Keratinocyte (primary cell): ENCODE measurements around the gene GRK6. TPM values are rescaled to one million over a fixed set of nuclear protein-coding genes. Genes with fewer than 3 reads are reported as not detected.

Source experiments
- DNase-seq: peaks from one replicate; pipeline ENCODE4 v3.0.0-alpha.2; 2011; ENCODE audit warnings: low read depth, missing footprints, low spot score
- FAIRE-seq: peaks from 2 replicates; lab custom pipeline; 2011; peaks lifted over from hg19 to GRCh38; lab: Jason Lieb, UNC
- H2AFZ ChIP-seq: 2 replicates; pipeline ENCODE4 v1.6.0; 2012; ENCODE audit warnings: low read length, control low read depth, inconsistent platforms; ENCODE audit not compliant: control insufficient read depth
- H3K27ac ChIP-seq: 2 replicates; pipeline ENCODE4 v1.5.1; 2011; ENCODE audit warnings: low read length; ENCODE audit not compliant: control insufficient read depth, insufficient read depth
- H3K27me3 ChIP-seq: 3 replicates; pipeline ENCODE4 v1.6.0; 2011; ENCODE audit warnings: low read length; ENCODE audit not compliant: control insufficient read depth, insufficient read depth; ENCODE audit errors: extremely low read depth
- H3K36me3 ChIP-seq, 2 experiments: 2 replicates in 1 of 2; 3 replicates in 1 of 2; pipeline ENCODE4 v1.5.1; 2011; ENCODE audit warnings: low read length in 2 of 2, mild to moderate bottlenecking in 1 of 2; ENCODE audit not compliant: control insufficient read depth in 2 of 2, insufficient read depth in 2 of 2; ENCODE audit errors: extremely low read depth in 1 of 2
- H3K4me1 ChIP-seq: 3 replicates; pipeline ENCODE4 v1.5.1; 2011; ENCODE audit warnings: low read length; ENCODE audit not compliant: control insufficient read depth, insufficient read depth; ENCODE audit errors: extremely low read depth
- H3K4me2 ChIP-seq: 3 replicates; pipeline ENCODE4 v1.6.0; 2011; ENCODE audit warnings: low read depth, low read length; ENCODE audit not compliant: control insufficient read depth, insufficient read depth; ENCODE audit errors: extremely low read depth
- H3K4me3 ChIP-seq, 3 experiments: fragments of 200-600 bp in 1 of 3; sonication (generic) in 1 of 3; 2 replicates in 2 of 3; 3 replicates in 1 of 3; pipeline ENCODE4 v1.5.1; 2011 to 2016; ENCODE audit warnings: low read length in 3 of 3, mild to moderate bottlenecking in 3 of 3, control low read depth in 2 of 3, inconsistent platforms in 1 of 3, low read depth in 1 of 3, mixed read lengths in 1 of 3, mixed run types in 1 of 3, moderate library complexity in 1 of 3; ENCODE audit not compliant: control insufficient read depth in 2 of 3, insufficient read depth in 2 of 3; ENCODE audit errors: extremely low read depth in 1 of 3
- H3K79me2 ChIP-seq: 2 replicates; pipeline ENCODE4 v1.6.0; 2012; ENCODE audit warnings: low read length; ENCODE audit not compliant: control insufficient read depth, insufficient read depth
- H3K9ac ChIP-seq: 3 replicates; pipeline ENCODE4 v1.6.0; 2011; ENCODE audit warnings: low read length; ENCODE audit not compliant: control insufficient read depth, insufficient read depth; ENCODE audit errors: extremely low read depth
- H3K9me1 ChIP-seq: 3 replicates; pipeline ENCODE4 v1.6.0; 2011; ENCODE audit warnings: low read length; ENCODE audit not compliant: control insufficient read depth, insufficient read depth; ENCODE audit errors: extremely low read depth
- H3K9me3 ChIP-seq: 2 replicates; pipeline ENCODE4 v1.5.1; 2012; ENCODE audit warnings: low read depth, low read length; ENCODE audit not compliant: control insufficient read depth
- H4K20me1 ChIP-seq: 3 replicates; pipeline ENCODE4 v1.6.0; 2011; ENCODE audit warnings: low read length; ENCODE audit not compliant: control insufficient read depth, insufficient read depth; ENCODE audit errors: extremely low read depth
- EZH2 ChIP-seq: IDR thresholded peaks from one replicate; pipeline ENCODE4 v1.6.1; 2012; ENCODE audit warnings: inconsistent platforms, mild to moderate bottlenecking, low read length, moderate library complexity
- dilution Hi-C: fragments of 300-500 bp; cut with MboI; formaldehyde crosslinking; loops from one replicate; pipeline ENCODE4 v1.7.0; 2020; ENCODE audit warnings: low sequenced_read_pairs; ENCODE audit not compliant: extremely low pct_ligation_motif_present
- polyA plus RNA-seq, 5 experiments: library from polyadenylated mRNA; depleted of rRNA in 3 of 5; stranded (reverse) in 3 of 5; stranded (forward) in 1 of 5; unstranded in 1 of 5; fragments of >200 nt; gene quantifications; 1 replicate in 1 of 5; 2 replicates in 3 of 5; 3 replicates in 1 of 5; pipeline versions ENCODE4 v1.2.1 to v1.2.3, GENCODE V29; 2011 to 2012; ENCODE audit warnings: missing spikeins in 2 of 5, low read depth in 1 of 5, low replicate concordance in 1 of 5
- TF ChIP-seq, protein P1 (sequence below), 3 experiments: IDR thresholded peaks in 1 of 3; conservative IDR thresholded peaks in 1 of 3; optimal IDR thresholded peaks in 1 of 3; 2 replicates in 2 of 3; 3 replicates in 1 of 3; pipeline versions ENCODE3 to v1.5.1; 2011; ENCODE audit warnings: low read length in 3 of 3, mild to moderate bottlenecking in 3 of 3, moderate library complexity in 2 of 3, control low read depth in 1 of 3, inconsistent platforms in 1 of 3; ENCODE audit not compliant: insufficient read depth in 2 of 3; ENCODE audit errors: extremely low read depth in 1 of 3

Gene GRK6
- polyA plus RNA-seq, 1 donor (not counting 4 experiments of a cell fraction or from before 2014, with no cell fraction given), result 29.9 TPM

DNA sequence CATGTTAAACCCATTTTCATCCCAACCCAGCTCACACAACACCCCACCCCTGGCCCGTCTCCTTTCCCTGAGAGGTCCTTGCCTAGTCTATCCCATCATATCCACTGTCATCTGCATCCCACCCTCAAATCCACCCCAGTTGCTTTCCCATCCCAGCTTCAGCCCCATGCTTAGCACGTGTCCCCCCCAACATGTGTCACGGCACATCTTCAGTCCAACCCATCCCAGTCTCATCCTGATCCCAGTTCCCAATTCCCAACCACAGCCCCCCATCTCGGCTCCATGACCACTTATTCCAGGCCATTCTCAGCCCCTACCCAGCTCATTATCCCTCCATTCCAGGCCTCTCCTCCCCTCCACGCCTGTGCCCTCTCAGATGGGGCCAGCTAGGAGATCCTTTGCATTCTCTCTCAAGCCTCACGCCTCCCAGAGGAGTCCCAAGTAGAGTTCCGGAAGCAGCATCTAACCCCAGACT is 47.6 kb downstream of the GRK6 start:
- FAIRE-seq (no peak), DNase-seq (no peak)
- H3K4me2 ChIP-seq, result no peak overlapping the region
- H3K27ac ChIP-seq, result no peak overlapping the region
- dilution Hi-C loops, result no loop called here
- H2AFZ ChIP-seq, result no peak overlapping the region
- H3K36me3 ChIP-seq, result peaks cover 0 to 2% of the 10 kb centered on the region in 2 experiments
- H3K27me3 ChIP-seq, result no peaks in the 10 kb centered on the region
- TF ChIP-seq, protein P1, sequence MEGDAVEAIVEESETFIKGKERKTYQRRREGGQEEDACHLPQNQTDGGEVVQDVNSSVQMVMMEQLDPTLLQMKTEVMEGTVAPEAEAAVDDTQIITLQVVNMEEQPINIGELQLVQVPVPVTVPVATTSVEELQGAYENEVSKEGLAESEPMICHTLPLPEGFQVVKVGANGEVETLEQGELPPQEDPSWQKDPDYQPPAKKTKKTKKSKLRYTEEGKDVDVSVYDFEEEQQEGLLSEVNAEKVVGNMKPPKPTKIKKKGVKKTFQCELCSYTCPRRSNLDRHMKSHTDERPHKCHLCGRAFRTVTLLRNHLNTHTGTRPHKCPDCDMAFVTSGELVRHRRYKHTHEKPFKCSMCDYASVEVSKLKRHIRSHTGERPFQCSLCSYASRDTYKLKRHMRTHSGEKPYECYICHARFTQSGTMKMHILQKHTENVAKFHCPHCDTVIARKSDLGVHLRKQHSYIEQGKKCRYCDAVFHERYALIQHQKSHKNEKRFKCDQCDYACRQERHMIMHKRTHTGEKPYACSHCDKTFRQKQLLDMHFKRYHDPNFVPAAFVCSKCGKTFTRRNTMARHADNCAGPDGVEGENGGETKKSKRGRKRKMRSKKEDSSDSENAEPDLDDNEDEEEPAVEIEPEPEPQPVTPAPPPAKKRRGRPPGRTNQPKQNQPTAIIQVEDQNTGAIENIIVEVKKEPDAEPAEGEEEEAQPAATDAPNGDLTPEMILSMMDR (optimal IDR thresholded peaks at IDR 0.05 in 1 of 3, IDR thresholded peaks at IDR 0.05 in 1 of 3, conservative IDR thresholded peaks at IDR 0.05 in 1 of 3; ENCODE audit: extremely low read depth in 1 of 3, insufficient read depth in 2 of 3, low read length in 3 of 3), result no peak
- TF ChIP-seq EZH2, result no peak
- H3K9ac ChIP-seq, result no peak overlapping the region
- H4K20me1 ChIP-seq, result peaks cover 6% of the 10 kb centered on the region
- peaks cover 8% of the 10 kb centered on the region for H3K9me1 ChIP-seq
- peaks cover 23% of the 10 kb centered on the region for H3K79me2 ChIP-seq
- H3K4me3 ChIP-seq, result no peak overlapping the region
- H3K9me3 ChIP-seq, result no peaks in the 10 kb centered on the region
- H3K4me1 ChIP-seq, result peaks cover 30% of the 10 kb centered on the region

DNA sequence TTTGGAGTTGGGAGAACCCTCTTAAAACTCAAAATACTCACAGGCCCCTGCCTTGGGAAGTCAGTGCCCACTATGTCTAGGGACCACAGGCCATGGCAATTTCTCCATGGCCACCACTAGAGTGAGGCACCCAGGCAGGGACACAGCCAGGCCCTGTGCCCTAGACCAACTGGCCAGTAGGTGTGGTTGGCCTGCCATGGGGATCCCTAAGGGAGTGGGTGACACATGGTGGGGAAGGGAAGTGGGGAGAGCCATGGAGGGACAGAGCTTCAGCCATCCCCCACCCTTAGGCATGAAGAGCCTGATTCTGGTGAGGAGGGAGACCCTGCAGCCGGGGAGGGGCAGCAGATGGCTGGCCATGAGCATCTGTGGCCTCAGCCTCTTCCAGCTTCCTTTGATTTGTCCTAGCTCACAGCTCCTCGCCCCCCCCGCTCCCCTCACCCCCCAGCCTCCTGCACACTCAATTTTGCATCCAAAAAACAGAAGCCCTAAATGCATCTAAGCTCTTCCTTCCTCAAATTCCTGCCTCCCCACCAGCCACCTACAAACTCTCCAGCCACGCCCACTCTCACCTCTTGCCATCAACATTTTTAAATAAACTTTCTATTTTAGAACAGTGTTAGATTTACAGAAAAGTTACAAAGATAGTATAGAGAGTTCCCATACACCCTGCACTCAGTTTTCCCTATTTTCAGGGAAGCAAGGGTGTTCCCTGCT is 48.5 kb downstream of the GRK6 start:
- Histone ChIP-seq H2AFZ (no peak overlapping the region), H3K27ac (no peak overlapping the region), H3K4me2 (no peak overlapping the region), H3K4me3 (no peak overlapping the region), H4K20me1 (no peaks in the 10 kb centered on the region), H3K9ac (no peak overlapping the region), H3K9me1 (peaks cover 3% of the 10 kb centered on the region), H3K4me1 (peaks cover 33% of the 10 kb centered on the region), H3K79me2 (peaks cover 18% of the 10 kb centered on the region), H3K27me3 (no peaks in the 10 kb centered on the region), H3K9me3 (no peaks in the 10 kb centered on the region), H3K36me3 (peaks cover 0 to 2% of the 10 kb centered on the region in 2 experiments)
- FAIRE-seq, result no peak
- no peak for DNase-seq
- TF ChIP-seq, protein P1 (optimal IDR thresholded peaks at IDR 0.05 in 1 of 3, IDR thresholded peaks at IDR 0.05 in 1 of 3, conservative IDR thresholded peaks at IDR 0.05 in 1 of 3; ENCODE audit: extremely low read depth in 1 of 3, insufficient read depth in 2 of 3, low read length in 3 of 3), result no peak
- no peak for TF ChIP-seq EZH2
- dilution Hi-C loops, result no loop called here
